Vagina (tissue), 2 donors: ENCODE results near the gene CERS1. TPM values are rescaled to one million over a fixed set of nuclear protein-coding genes. Genes with fewer than 3 reads are reported as not detected.

Source experiments
- DNase-seq, 2 donors: peaks; one replicate each; pipeline ENCODE4 v3.0.0-alpha.2; 2017; ENCODE audit errors: extremely low spot score in 2 of 2
- H3K27ac ChIP-seq: fragments of 200-600 bp; sonication (generic); one replicate; pipeline ENCODE4 v1.5.1; 2019
- H3K27me3 ChIP-seq: fragments of 200-600 bp; sonication (generic); one replicate; pipeline ENCODE4 v1.5.1; 2019
- H3K36me3 ChIP-seq, 2 donors: fragments of 200-600 bp; sonication (generic); one replicate each; pipeline ENCODE4 v1.5.1; 2017 to 2019
- H3K4me1 ChIP-seq: fragments of 200-600 bp; sonication (generic); one replicate; pipeline ENCODE4 v1.5.1; 2019
- H3K4me3 ChIP-seq, 2 donors: fragments of 200-600 bp; sonication (generic); 1 replicate in 1 of 2; 2 replicates in 1 of 2; pipeline ENCODE4 v1.5.1; 2016 to 2019
- H3K9me3 ChIP-seq: fragments of 200-600 bp; sonication (generic); one replicate; pipeline ENCODE4 v1.5.1; 2019
- POLR2A ChIP-seq, 2 donors: fragments of 450-650 bp; IDR thresholded peaks; one replicate each; pipeline ENCODE4 v1.6.1; 2017; ENCODE audit warnings: antibody characterized with exemption in 2 of 2, mild to moderate bottlenecking in 2 of 2, moderate library complexity in 2 of 2
- POLR2AphosphoS5 ChIP-seq, 2 donors: sonication (generic); formaldehyde crosslinking; IDR thresholded peaks; one replicate each; pipeline ENCODE4 v1.9.0; 2017; ENCODE audit warnings: antibody characterized with exemption in 2 of 2, mild to moderate bottlenecking in 2 of 2, low read depth in 1 of 2; ENCODE audit not compliant: insufficient read depth in 1 of 2
- intact Hi-C: fragments of 100-400 bp; cut with DNase I; formaldehyde crosslinking; loops from one replicate; pipeline ENCODE4 v1.15.1; 2023
- total RNA-seq: library from RNA; depleted of rRNA; stranded (reverse); fragments of >200 nt; gene quantifications from one replicate; pipeline ENCODE4 v1.2.3, GENCODE V29; 2016
- TF ChIP-seq, protein P1 (sequence below), 3 experiments: fragments of 450-650 bp in 2 of 3; fragments of 200-600 bp in 1 of 3; sonication (generic) in 1 of 3; IDR thresholded peaks; one replicate each; pipeline ENCODE4 v1.5.1; 2017 to 2019; ENCODE audit warnings: antibody characterized with exemption in 3 of 3, mild to moderate bottlenecking in 2 of 3, moderate library complexity in 2 of 3

CERS1 gene
- total RNA-seq, 1 donor from 2014 or later: 0.49 TPM

DNA sequence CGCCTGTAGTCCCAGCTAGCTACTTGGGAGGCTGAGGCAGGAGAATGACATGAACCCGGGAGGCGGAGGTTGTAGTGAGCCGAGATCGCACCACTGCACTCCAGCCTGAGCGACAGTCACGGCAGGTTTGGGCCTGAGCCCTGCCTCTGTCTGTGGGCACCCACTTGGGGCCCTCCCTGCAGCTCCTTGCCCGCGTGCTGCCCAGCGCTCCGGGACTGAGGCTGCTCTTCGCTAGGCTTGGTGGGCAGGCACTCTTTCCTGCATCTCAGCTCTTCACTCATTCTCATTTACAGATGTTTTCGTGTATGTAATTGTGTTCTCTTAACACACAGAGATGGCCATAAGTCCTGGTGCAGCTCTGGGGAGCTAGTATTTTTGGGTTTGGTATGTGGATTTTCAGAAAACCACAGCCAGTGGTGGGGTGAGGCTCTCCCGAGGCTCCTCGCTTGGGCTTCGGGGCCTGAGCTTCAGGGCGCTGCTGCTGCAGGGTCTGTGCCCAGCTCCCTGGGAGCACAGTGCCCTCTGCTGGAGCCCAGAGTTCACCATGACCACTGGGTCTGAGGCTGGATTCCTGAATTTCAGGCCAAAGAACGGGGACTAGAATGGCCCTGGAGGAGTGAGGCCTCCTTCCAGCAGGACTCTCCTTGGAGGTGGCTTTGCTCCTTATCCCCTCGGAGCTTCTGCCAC is 49.0 kb downstream of the CERS1 start:
- Histone ChIP-seq H3K4me3 (no peak overlapping the region), H3K36me3 (peaks cover 0 to 20% of the 10 kb centered on the region in 2 donors), H3K27me3 (no peaks in the 10 kb centered on the region), H3K27ac (peak overlapping the region; percentile 92), H3K9me3 (no peaks in the 10 kb centered on the region), H3K4me1 (peaks cover 90% of the 10 kb centered on the region)
- no peak for DNase-seq
- intact Hi-C loops: loop anchor here (10.0 kb wide), 2 partner anchors 162 to 382 kb away; partner anchors contain the start of gene CRTC1
- TF ChIP-seq POLR2AphosphoS5 (IDR thresholded peaks at IDR 0.05; ENCODE audit: insufficient read depth in 1 of 2, low read depth in 1 of 2): peak in 1 of 2 donors; percentile 44
- TF ChIP-seq, protein P1, sequence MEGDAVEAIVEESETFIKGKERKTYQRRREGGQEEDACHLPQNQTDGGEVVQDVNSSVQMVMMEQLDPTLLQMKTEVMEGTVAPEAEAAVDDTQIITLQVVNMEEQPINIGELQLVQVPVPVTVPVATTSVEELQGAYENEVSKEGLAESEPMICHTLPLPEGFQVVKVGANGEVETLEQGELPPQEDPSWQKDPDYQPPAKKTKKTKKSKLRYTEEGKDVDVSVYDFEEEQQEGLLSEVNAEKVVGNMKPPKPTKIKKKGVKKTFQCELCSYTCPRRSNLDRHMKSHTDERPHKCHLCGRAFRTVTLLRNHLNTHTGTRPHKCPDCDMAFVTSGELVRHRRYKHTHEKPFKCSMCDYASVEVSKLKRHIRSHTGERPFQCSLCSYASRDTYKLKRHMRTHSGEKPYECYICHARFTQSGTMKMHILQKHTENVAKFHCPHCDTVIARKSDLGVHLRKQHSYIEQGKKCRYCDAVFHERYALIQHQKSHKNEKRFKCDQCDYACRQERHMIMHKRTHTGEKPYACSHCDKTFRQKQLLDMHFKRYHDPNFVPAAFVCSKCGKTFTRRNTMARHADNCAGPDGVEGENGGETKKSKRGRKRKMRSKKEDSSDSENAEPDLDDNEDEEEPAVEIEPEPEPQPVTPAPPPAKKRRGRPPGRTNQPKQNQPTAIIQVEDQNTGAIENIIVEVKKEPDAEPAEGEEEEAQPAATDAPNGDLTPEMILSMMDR (IDR thresholded peaks at IDR 0.05): peak; percentile 43 to 76 (median 58)
- TF ChIP-seq POLR2A (IDR thresholded peaks at IDR 0.05): no peak

DNA sequence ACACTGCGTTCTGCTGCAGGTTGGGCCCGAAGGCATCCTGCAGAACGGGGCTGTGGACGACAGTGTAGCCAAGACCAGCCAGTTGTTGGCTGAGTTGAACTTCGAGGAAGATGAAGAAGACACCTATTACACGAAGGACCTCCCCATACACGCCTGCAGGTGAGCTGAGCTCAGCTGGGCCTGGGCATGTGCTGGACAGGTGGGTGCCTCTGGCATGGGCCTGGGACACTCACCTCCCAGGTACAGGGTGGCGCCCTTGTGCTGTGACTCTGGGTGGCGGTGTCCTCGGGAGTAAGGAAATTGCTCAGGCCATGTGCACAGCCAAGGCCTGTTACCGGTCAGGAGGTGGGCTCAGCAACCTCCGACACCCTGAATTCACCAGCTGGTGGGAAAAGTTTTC is 50.0 kb downstream of the CERS1 start:
- peaks cover 91% of the 10 kb centered on the region for H3K4me1 ChIP-seq
- H3K27me3 ChIP-seq: no peaks in the 10 kb centered on the region
- TF ChIP-seq, protein P1 (IDR thresholded peaks at IDR 0.05): no peak
- no peak for TF ChIP-seq POLR2AphosphoS5 (IDR thresholded peaks at IDR 0.05; ENCODE audit: insufficient read depth in 1 of 2, low read depth in 1 of 2)
- no peak for TF ChIP-seq POLR2A (IDR thresholded peaks at IDR 0.05)
- DNase-seq: no peak
- intact Hi-C loops: loop anchor here (10.0 kb wide), 2 partner anchors 161 to 381 kb away; partner anchors contain the start of gene CRTC1
- H3K36me3 ChIP-seq: peaks cover 0 to 10% of the 10 kb centered on the region in 2 donors
- peak overlapping the region; percentile 92 for H3K27ac ChIP-seq
- no peak overlapping the region for H3K4me3 ChIP-seq
- H3K9me3 ChIP-seq: no peaks in the 10 kb centered on the region

DNA sequence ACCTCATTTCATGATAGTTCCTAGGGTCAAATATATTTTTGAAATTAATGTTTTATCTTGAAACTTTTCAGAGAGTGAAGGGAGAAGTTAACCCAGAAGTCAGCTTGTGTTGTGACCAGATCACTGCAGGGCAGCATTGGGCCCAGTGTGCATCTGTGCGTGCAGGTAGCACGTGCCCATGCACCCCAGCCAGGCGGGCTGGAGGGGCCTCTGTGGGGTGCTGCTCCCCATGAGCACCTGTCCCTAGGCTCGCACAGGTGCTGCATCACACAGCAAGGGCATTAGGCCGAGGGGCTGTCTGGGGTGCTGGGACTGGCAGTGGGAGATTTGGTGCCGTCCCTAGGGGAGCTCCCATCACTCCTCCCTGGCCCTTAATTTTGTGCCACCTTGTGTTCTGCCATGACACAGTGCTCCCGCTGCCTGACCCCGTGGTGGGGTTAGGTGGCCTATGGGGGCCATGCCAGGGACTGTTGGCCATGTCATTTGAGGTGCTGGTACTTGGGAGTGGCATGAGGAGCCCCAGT is 51.1 kb downstream of the CERS1 start:
- Histone ChIP-seq H3K27ac (no peak overlapping the region), H3K36me3 (no peaks in the 10 kb centered on the region), H3K27me3 (no peaks in the 10 kb centered on the region), H3K4me1 (peaks cover 91% of the 10 kb centered on the region), H3K9me3 (no peaks in the 10 kb centered on the region), H3K4me3 (no peak overlapping the region)
- intact Hi-C loops: loop anchor here (10.0 kb wide), 2 partner anchors 160 to 380 kb away; partner anchors contain the start of gene CRTC1
- no peak for DNase-seq
- TF ChIP-seq, protein P1 (IDR thresholded peaks at IDR 0.05): no peak
- no peak for TF ChIP-seq POLR2AphosphoS5 (IDR thresholded peaks at IDR 0.05; ENCODE audit: insufficient read depth in 1 of 2, low read depth in 1 of 2)
- TF ChIP-seq POLR2A (IDR thresholded peaks at IDR 0.05): no peak

DNA sequence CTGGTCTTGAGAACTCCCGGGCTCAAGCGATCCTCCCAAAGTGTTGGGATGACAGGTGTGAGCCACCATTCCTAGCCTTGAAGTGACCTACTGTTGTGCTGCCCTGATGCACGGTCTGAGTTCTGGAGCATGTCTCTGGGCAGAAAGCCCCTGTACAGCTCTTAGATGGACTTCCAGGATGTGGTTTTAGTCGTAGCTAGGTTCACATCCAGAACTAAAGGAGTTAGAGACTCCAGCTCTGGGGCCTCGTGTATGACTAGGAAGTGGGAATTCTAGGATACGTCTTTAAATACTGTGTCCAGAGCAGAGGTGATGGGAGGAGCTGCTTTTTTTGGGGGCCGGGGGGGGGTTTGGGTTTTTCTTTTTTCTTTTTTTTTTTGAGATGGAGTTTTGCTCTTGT is 52.0 kb downstream of the CERS1 start:
- no peak for DNase-seq
- TF ChIP-seq, protein P1 (IDR thresholded peaks at IDR 0.05): no peak
- no peak overlapping the region for H3K4me3 ChIP-seq
- H3K27me3 ChIP-seq: no peaks in the 10 kb centered on the region
- no peak overlapping the region for H3K27ac ChIP-seq
- no peaks in the 10 kb centered on the region for H3K9me3 ChIP-seq
- peaks cover 91% of the 10 kb centered on the region for H3K4me1 ChIP-seq
- H3K36me3 ChIP-seq: no peaks in the 10 kb centered on the region
- intact Hi-C loops: loop anchor here (10.0 kb wide), 2 partner anchors 159 to 379 kb away; partner anchors contain the start of gene CRTC1

DNA sequence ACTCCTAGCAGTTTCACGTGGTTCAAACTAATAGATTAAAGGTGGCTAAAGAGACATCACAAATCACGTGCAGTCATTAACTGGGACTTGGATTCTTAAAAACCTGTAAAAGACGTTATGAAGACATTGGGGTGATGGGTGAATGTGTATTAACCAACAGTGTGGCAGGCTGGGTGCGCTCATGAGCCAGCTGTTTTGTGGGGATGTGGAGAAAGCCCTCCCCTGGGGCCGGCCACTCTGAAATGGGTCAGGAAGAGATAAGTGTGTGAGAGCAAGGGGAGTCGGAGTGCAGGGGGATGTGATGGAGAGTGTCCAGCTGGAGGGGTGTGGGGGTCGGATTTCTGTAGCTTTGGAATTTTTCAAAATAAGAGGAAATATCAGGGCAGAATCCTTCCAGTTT is 53.8 kb downstream of the CERS1 start:
- Histone ChIP-seq H3K4me3 (no peak overlapping the region), H3K4me1 (peaks cover 88% of the 10 kb centered on the region), H3K27ac (no peak overlapping the region), H3K9me3 (no peaks in the 10 kb centered on the region), H3K36me3 (no peaks in the 10 kb centered on the region), H3K27me3 (no peaks in the 10 kb centered on the region)
- intact Hi-C loops: loop anchor here (10.0 kb wide), 2 partner anchors 157 to 377 kb away; partner anchors contain the start of gene CRTC1
- TF ChIP-seq, protein P1 (IDR thresholded peaks at IDR 0.05): no peak
- no peak for TF ChIP-seq POLR2AphosphoS5 (IDR thresholded peaks at IDR 0.05; ENCODE audit: insufficient read depth in 1 of 2, low read depth in 1 of 2)
- no peak for TF ChIP-seq POLR2A (IDR thresholded peaks at IDR 0.05)
- DNase-seq: no peak
